GM12801 (cell line): ENCODE data around the gene CTXN1.

Experiments used
- TF ChIP-seq, protein P1 (sequence below): IDR thresholded peaks from one replicate; pipeline ENCODE4 v1.5.1; 2011; ENCODE audit warnings: control low read depth; ENCODE audit not compliant: insufficient read length; ENCODE audit errors: extremely low read depth

CTXN1 gene

DNA sequence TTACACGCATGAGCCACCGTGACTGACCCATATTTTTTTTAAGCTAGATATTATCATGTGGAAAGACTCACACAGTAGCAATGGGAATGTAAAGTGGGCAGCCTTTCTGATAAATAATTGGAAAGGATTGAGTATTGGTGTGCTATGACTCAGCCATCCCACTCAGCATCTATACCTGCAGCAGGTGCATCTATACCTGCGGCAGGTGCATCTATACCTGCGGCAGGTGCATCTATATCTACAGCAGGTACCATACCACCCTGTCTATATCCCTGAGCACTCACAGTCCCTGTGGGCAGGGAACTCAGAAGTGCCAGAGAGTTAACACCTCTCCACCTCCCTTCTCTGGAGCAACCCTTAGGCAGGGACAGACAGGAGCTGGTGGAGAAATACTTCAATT is 42.8 kb downstream of the CTXN1 start:
- TF ChIP-seq, protein P1, sequence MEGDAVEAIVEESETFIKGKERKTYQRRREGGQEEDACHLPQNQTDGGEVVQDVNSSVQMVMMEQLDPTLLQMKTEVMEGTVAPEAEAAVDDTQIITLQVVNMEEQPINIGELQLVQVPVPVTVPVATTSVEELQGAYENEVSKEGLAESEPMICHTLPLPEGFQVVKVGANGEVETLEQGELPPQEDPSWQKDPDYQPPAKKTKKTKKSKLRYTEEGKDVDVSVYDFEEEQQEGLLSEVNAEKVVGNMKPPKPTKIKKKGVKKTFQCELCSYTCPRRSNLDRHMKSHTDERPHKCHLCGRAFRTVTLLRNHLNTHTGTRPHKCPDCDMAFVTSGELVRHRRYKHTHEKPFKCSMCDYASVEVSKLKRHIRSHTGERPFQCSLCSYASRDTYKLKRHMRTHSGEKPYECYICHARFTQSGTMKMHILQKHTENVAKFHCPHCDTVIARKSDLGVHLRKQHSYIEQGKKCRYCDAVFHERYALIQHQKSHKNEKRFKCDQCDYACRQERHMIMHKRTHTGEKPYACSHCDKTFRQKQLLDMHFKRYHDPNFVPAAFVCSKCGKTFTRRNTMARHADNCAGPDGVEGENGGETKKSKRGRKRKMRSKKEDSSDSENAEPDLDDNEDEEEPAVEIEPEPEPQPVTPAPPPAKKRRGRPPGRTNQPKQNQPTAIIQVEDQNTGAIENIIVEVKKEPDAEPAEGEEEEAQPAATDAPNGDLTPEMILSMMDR: no peak

- TF ChIP-seq, protein P1: no peak
Measured at GRCh38 chr19:7881910-7882309, 44.0 kb downstream of the CTXN1 start.

DNA sequence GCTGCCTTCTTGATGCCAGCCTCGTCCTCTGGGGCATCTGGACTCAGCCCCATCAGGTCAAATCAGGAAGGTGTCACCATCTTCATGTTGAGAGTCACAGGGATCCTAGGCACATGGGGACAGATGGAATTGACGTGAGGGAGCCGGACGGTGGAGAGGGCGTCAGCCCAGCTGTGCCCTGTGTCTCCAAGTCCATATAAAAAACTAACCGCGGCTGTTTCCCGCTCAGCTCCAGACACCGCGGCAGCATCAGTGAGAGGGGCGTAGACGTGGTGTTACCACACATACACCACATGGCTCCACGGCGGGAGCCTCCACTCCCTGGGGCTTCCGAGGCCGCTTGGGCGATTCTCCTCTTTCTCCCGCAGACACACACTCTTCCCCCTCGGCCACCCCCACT is 46.1 kb downstream of the CTXN1 start:
- TF ChIP-seq, protein P1: no peak

DNA sequence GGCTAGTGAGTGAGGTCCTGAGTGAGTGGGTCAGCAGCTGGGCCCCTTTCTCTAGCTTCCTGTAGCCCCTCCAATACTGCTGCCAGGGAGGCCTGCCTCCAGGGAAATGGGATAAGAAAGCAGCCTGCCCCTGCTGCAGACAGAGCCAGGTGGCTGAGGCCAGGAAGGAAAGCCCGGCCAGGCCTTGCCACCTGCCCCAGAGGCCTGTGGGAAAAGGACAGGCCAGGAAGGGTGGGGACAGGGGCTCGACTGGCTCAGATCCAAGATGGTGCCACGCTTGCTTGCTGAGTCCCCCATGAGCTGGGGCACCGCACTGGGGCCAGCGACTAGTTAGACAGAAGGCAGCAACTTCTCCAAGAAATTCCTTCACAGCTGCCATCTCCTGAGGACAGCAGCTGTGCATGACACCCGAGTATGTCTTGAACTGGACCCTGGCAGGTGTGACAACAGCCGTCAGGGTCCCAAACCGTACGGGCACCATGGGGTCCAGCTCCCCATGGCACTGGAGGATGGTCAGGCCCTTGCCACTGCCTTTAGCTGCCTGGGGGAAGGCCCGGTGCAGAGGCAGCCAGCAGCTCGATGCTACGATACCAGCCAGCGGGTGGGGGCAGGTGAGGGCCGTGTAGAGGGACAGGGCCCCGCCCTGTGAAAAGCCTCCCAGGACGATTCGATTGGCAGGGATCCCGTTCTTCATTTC is 46.7 kb downstream of the CTXN1 start:
- TF ChIP-seq, protein P1: no peak

DNA sequence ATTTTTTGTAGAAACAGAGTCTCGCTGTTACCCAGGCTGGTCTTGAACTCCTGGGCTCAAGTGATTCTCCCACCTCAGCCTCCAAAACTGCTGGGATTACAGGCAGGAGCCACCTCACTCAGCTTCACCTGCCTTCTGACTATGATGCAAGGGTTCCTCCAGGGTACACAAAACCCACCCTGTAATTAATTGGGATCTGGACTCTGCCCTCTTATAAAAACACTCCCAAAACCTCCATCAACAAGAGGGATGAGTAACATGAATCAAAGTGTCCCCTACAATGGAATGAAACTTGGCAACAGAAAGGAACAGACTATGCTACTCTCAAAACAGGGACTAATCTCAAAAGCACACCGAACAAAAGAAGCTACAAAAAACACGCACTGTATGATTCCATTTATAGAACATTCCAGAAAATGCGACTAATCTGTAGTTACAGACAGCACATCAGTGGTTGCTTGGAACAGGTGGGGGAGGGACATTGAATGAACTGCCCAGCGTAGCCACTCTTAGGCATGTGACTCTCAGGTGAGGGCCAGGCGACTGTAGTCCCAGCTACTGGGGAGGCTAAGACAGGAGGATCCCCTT is 48.6 kb downstream of the CTXN1 start:
- TF ChIP-seq, protein P1: no peak

GRCh38 chr19:7874897-7875273 is 51.0 kb downstream of the CTXN1 start:
- TF ChIP-seq, protein P1: no peak
